A549 (cell line): ENCODE measurements around the gene RING1. TPM values are rescaled to one million over a fixed set of nuclear protein-coding genes. Genes with fewer than 3 reads are reported as not detected.

Experiments
- ATAC-seq, 2 experiments: fragments of 200-7000 bp in 1 of 2; fragments of >200 bp in 1 of 2; cut with Nextera tagmentation in 1 of 2; cut with Tn5 transposase in 1 of 2; 3 replicates each; pipeline versions ENCODE4 v1.8.0 to v1.9.1; 2018 to 2020; ENCODE audit warnings: mild to moderate bottlenecking in 1 of 2, moderate library complexity in 1 of 2
- CTCF ChIA-PET: fragments of 300-600 bp; sonication (Branson Sonifier 250); formaldehyde crosslinking; extraction: SDS; loops from one replicate; lab custom pipeline; 2021; ENCODE audit warnings: antibody characterized with exemption, inconsistent platforms; lab: Yijun Ruan, JAX
- POLR2A ChIA-PET: fragments of 350-600 bp; formaldehyde crosslinking; extraction: SDS; loops from one replicate; lab custom pipeline; 2021; ENCODE audit warnings: antibody characterized with exemption, inconsistent platforms; lab: Yijun Ruan, JAX
- DNase-seq, 2 experiments: peaks; one replicate each; pipeline versions ENCODE4 v3.0.0 to v3.0.0-alpha.2; 2011 to 2016; ENCODE audit warnings: low read depth in 1 of 2, low spot score in 1 of 2
- FAIRE-seq: peaks from 2 replicates; lab custom pipeline; 2011; peaks lifted over from hg19 to GRCh38; lab: Jason Lieb, UNC
- H3K27ac ChIP-seq, 2 experiments: fragments of >200 bp; sonication (Bioruptor Twin); formaldehyde crosslinking; 3 replicates each; pipeline ENCODE4 v1.5.1; 2016 to 2017
- H3K4me1 ChIP-seq: fragments of >200 bp; sonication (Bioruptor Twin); formaldehyde crosslinking; 3 replicates; pipeline ENCODE4 v1.6.1; 2016
- H3K4me2 ChIP-seq: fragments of >200 bp; sonication (Bioruptor Twin); formaldehyde crosslinking; 3 replicates; pipeline ENCODE4 v1.6.1; 2016
- H3K4me3 ChIP-seq: fragments of >200 bp; sonication (Bioruptor Twin); formaldehyde crosslinking; 3 replicates; pipeline ENCODE4 v1.5.1; 2016
- H3K9me3 ChIP-seq: fragments of >200 bp; sonication (Bioruptor Twin); formaldehyde crosslinking; 3 replicates; pipeline ENCODE4 v1.6.1; 2016
- CHD2 ChIP-seq: fragments of 150-350 bp; IDR thresholded peaks from 2 replicates; pipeline ENCODE4 v1.6.1; 2014; ENCODE audit warnings: low read length; ENCODE audit not compliant: partially characterized antibody
- CTCF ChIP-seq: fragments of >200 bp; sonication (Bioruptor Twin); formaldehyde crosslinking; IDR thresholded peaks from 3 replicates; pipeline ENCODE4 v1.5.1; 2016
- EHF ChIP-seq: fragments of 250-450 bp; sonication (Bioruptor Pico); IDR thresholded peaks from 2 replicates; pipeline ENCODE4 v1.5.0; 2020; ENCODE audit warnings: mild to moderate bottlenecking
- EP300 ChIP-seq, 2 experiments: fragments of >200 bp; sonication (Bioruptor Twin); formaldehyde crosslinking; IDR thresholded peaks; 2 replicates in 1 of 2; 3 replicates in 1 of 2; pipeline ENCODE4 v1.6.1; 2016 to 2017
- ESRRA ChIP-seq: fragments of 150-350 bp; IDR thresholded peaks from 2 replicates; pipeline ENCODE4 v1.6.1; 2014; ENCODE audit warnings: mild to moderate bottlenecking, low read length, borderline replicate concordance
- FOSB ChIP-seq: fragments of 250-450 bp; sonication (Bioruptor Pico); IDR thresholded peaks from 2 replicates; pipeline ENCODE4 v1.5.0; 2020; ENCODE audit warnings: mild to moderate bottlenecking, moderate library complexity
- GATA3 ChIP-seq: IDR thresholded peaks from 2 replicates; pipeline ENCODE4 v1.6.1; 2012; ENCODE audit warnings: borderline replicate concordance
- HDAC2 ChIP-seq: fragments of 200-600 bp; sonication (generic); IDR thresholded peaks from 2 replicates; pipeline ENCODE4 v1.6.1; 2016
- JUN ChIP-seq, 2 experiments: fragments of >200 bp; sonication (Bioruptor Twin); formaldehyde crosslinking; IDR thresholded peaks; 2 replicates in 1 of 2; 3 replicates in 1 of 2; pipeline ENCODE4 v1.6.1; 2016 to 2017
- KDM1A ChIP-seq: fragments of 200-600 bp; sonication (generic); IDR thresholded peaks from 2 replicates; pipeline ENCODE4 v1.6.1; 2016; ENCODE audit warnings: low read depth, mild to moderate bottlenecking
- KDM5A ChIP-seq: fragments of 200-600 bp; sonication (generic); IDR thresholded peaks from 2 replicates; pipeline ENCODE4 v1.6.1; 2016; ENCODE audit warnings: antibody characterized with exemption, mild to moderate bottlenecking
- MYC ChIP-seq: IDR thresholded peaks from 2 replicates; pipeline ENCODE4 v1.6.1; 2012; ENCODE audit warnings: mild to moderate bottlenecking, inconsistent platforms, low read length, improper control_type of control experiment, borderline replicate concordance
- NFE2L2 ChIP-seq: fragments of 150-350 bp; conservative IDR thresholded peaks from 2 replicates; pipeline ENCODE4 v1.6.1; 2014; ENCODE audit warnings: low read length
- NPAS2 ChIP-seq: fragments of 250-450 bp; sonication (Bioruptor Pico); IDR thresholded peaks from 2 replicates; pipeline ENCODE4 v1.8.0; 2022; ENCODE audit warnings: mild to moderate bottlenecking, moderate library complexity, borderline replicate concordance
- NR3C1 ChIP-seq: fragments of >200 bp; sonication (Bioruptor Twin); formaldehyde crosslinking; IDR thresholded peaks from 3 replicates; pipeline ENCODE4 v1.6.1; 2017
- PHF8 ChIP-seq: fragments of 200-600 bp; sonication (generic); IDR thresholded peaks from 2 replicates; pipeline ENCODE4 v1.6.1; 2016; ENCODE audit warnings: low read depth, mild to moderate bottlenecking, antibody characterized with exemption, moderate library complexity, borderline replicate concordance
- POLR2A ChIP-seq: IDR thresholded peaks from 2 replicates; pipeline ENCODE4 v1.6.1; 2012; ENCODE audit warnings: mild to moderate bottlenecking, low read length
- RAD21 ChIP-seq, 2 experiments: fragments of >200 bp in 1 of 2; sonication (Bioruptor Twin) in 1 of 2; formaldehyde crosslinking in 1 of 2; IDR thresholded peaks in 1 of 2; conservative IDR thresholded peaks in 1 of 2; 2 replicates in 1 of 2; 3 replicates in 1 of 2; pipeline ENCODE4 v1.6.1; 2012 to 2018; ENCODE audit warnings: inconsistent platforms in 1 of 2
- RCOR1 ChIP-seq: fragments of 150-350 bp; IDR thresholded peaks from 2 replicates; pipeline ENCODE4 v1.6.1; 2014; ENCODE audit warnings: antibody characterized with exemption, low read length, low read depth
- REST ChIP-seq: fragments of 200-600 bp; sonication (generic); IDR thresholded peaks from 2 replicates; pipeline ENCODE4 v1.6.1; 2016; ENCODE audit warnings: antibody characterized with exemption, mild to moderate bottlenecking, moderate library complexity
- RFX5 ChIP-seq: fragments of 450-650 bp; IDR thresholded peaks from 2 replicates; pipeline ENCODE4 v1.7.1; 2014; ENCODE audit warnings: antibody characterized with exemption, mild to moderate bottlenecking, moderate library complexity
- RNF2 ChIP-seq: fragments of 200-600 bp; sonication (generic); IDR thresholded peaks from 2 replicates; pipeline ENCODE4 v1.6.1; 2016; ENCODE audit warnings: low read depth, mild to moderate bottlenecking, antibody characterized with exemption, moderate library complexity, borderline replicate concordance
- SMC3 ChIP-seq: fragments of >200 bp; sonication (Bioruptor Twin); formaldehyde crosslinking; IDR thresholded peaks from 3 replicates; pipeline ENCODE4 v1.6.1; 2018; ENCODE audit warnings: inconsistent platforms
- TFCP2L1 ChIP-seq: fragments of 250-450 bp; sonication (Bioruptor Pico); IDR thresholded peaks from 2 replicates; pipeline ENCODE4 v1.5.0; 2021; ENCODE audit warnings: mild to moderate bottlenecking
- ZFP36 ChIP-seq: fragments of 450-650 bp; IDR thresholded peaks from 2 replicates; pipeline ENCODE4 v1.6.1; 2014; ENCODE audit warnings: borderline replicate concordance; ENCODE audit not compliant: partially characterized antibody
- ZNF302 ChIP-seq: fragments of 250-450 bp; sonication (Bioruptor Pico); IDR thresholded peaks from 2 replicates; pipeline ENCODE4 v1.9.0; 2021; ENCODE audit warnings: inconsistent platforms, mild to moderate bottlenecking, moderate library complexity
- WGBS: methylation state at CpG from one replicate; pipeline ENCODE4 v1.1.6; 2017; ENCODE audit errors: missing lambda C conversion rate; 5-methylcytosine and 5-hydroxymethylcytosine counted together
- polyA plus RNA-seq, 4 experiments: library from polyadenylated mRNA; depleted of rRNA in 3 of 4; stranded (reverse); fragments of >200 nt; fragmentation: RNase III in 1 of 4; extraction: RNeasy Plus Mini Kit Qiagen cat#74134 plus additional on column Dnase treatment in 1 of 4; gene quantifications; 2 replicates in 3 of 4; 3 replicates in 1 of 4; pipeline ENCODE4 v1.2.3, GENCODE V29; 2011 to 2017
- TF ChIP-seq, protein P1 (sequence below): IDR thresholded peaks from 2 replicates; pipeline ENCODE4 v1.6.1; 2012; ENCODE audit warnings: low read depth, borderline replicate concordance
- TF ChIP-seq, protein P2 (sequence below): fragments of >200 bp; sonication (Bioruptor Twin); formaldehyde crosslinking; IDR thresholded peaks from 2 replicates; pipeline ENCODE4 v1.6.1; 2016

Gene RING1
- polyA plus RNA-seq, 2 of the 4 experiments (the other 2 are of a cell fraction) = 12.7 to 35.0 TPM

DNA sequence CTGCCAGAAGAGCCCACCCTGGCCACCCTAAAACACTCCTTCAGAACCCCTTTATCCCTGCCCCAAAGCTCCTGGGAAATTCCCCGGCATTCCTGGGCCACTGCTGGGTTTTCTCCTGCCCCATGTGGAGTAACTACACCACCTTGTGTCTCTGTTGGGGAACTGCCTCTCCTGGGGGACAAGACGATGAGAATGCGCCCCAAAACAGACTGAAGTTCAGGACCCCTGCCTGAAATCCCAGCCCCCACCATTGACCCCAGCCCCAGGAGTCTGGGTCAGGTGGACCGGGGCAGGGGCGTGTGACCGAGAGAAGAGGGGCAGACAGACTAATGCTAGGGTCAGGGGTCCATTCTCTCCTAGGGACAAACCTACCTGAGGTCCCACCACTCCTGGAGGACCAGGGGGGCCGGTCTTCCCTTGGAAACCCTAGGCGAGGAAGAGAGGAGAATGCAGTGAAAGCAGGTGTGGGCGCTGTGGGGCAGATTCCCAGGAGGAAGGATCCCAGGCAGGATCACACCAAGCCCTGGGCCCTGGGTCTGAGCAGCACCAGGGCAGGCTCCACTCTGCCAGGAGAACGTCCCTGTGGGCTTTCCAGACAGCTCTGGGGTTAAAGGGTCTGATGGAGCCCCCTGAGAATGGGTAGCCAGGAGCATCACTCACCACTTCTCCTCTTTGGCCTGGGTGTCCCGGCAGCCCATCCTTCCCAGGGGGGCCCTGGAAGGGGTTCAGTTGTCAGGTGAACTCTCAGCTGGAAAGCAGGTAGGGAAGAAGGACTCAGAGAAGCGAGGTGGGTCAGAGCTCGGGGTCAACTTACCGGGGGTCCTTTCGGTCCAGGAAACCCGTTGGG lies 35.4 kb upstream of the RING1 start:
- FAIRE-seq = no peak
- POLR2A ChIA-PET = no interaction called here
- peak; percentile 36 to 69 for DNase-seq
- Histone ChIP-seq H3K27ac (peak overlapping the region in 1 of 2 experiments; percentile 64; a peak in 1 of 6 replicates), H3K9me3 (no peaks in the 10 kb centered on the region), H3K4me2 (no peak overlapping the region), H3K4me3 (no peak overlapping the region), H3K4me1 (no peaks in the 10 kb centered on the region)
- CTCF ChIA-PET = interaction anchor here (0.6 to 3.9 kb wide), 35 partner anchors 9 to 758 kb away, joined by 3 to 27 read pairs (median 5); partner anchors contain the start of gene HLA-DMA
- ATAC-seq = peak; percentile 66 to 78; a peak in 5 of 6 replicates
- 11% methylated on average over 7 of the region's 16 CpGs for WGBS
- no peak for TF ChIP-seq TFCP2L1 (CRISPR knock-in tag)
- no peak for TF ChIP-seq JUN (IDR thresholded peaks at IDR 0.05)
- no peak for TF ChIP-seq POLR2A
- TF ChIP-seq CTCF = peak; percentile 45
- TF ChIP-seq EHF (CRISPR knock-in tag) = no peak
- TF ChIP-seq HDAC2 = no peak
- TF ChIP-seq, protein P1, sequence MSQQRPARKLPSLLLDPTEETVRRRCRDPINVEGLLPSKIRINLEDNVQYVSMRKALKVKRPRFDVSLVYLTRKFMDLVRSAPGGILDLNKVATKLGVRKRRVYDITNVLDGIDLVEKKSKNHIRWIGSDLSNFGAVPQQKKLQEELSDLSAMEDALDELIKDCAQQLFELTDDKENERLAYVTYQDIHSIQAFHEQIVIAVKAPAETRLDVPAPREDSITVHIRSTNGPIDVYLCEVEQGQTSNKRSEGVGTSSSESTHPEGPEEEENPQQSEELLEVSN = no peak
- no peak for TF ChIP-seq RFX5
- TF ChIP-seq ZFP36 = no peak
- no peak for TF ChIP-seq KDM1A
- no peak for TF ChIP-seq PHF8
- no peak for TF ChIP-seq ZNF302 (CRISPR knock-in tag)
- TF ChIP-seq KDM5A = no peak
- peak; percentile 66 to 75 for TF ChIP-seq RAD21 (conservative IDR thresholded peaks at IDR 0.05 in 1 of 2, IDR thresholded peaks at IDR 0.05 in 1 of 2)
- TF ChIP-seq ESRRA = no peak
- peak; percentile 38; the same call in 1 of the 3 replicates for TF ChIP-seq SMC3
- no peak for TF ChIP-seq RCOR1
- TF ChIP-seq RNF2 = no peak

GRCh38 chr6:33173535-33174180 lies 34.6 kb upstream of the RING1 start:
- WGBS = 33% methylated on average over 10 of the region's 11 CpGs
- ATAC-seq (no peak), FAIRE-seq (no peak)
- no peak overlapping the region for H3K27ac ChIP-seq
- CTCF ChIA-PET = interaction anchor here (0.5 to 3.9 kb wide), 14 partner anchors 12 to 288 kb away, joined by 3 to 27 read pairs (median 8); partner anchors contain the start of gene HLA-DMA
- TF ChIP-seq CTCF (no peak), MYC (no peak), SMC3 (no peak), GATA3 (no peak), NPAS2 (CRISPR knock-in tag) (no peak), EP300 (IDR thresholded peaks at IDR 0.05) (no peak), NR3C1 (no peak), CHD2 (no peak), FOSB (CRISPR knock-in tag) (no peak), KDM5A (no peak), NFE2L2 (no peak), REST (no peak)
- TF ChIP-seq, protein P2, sequence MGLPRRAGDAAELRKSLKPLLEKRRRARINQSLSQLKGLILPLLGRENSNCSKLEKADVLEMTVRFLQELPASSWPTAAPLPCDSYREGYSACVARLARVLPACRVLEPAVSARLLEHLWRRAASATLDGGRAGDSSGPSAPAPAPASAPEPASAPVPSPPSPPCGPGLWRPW = no peak
- TF ChIP-seq, all 56 proteins: peak for 0
- H3K4me3 ChIP-seq = no peak overlapping the region
- no peaks in the 10 kb centered on the region for H3K9me3 ChIP-seq
- POLR2A ChIA-PET = no interaction called here
- no peak for DNase-seq
- H3K4me2 ChIP-seq = no peak overlapping the region
- no peaks in the 10 kb centered on the region for H3K4me1 ChIP-seq
